KBM-7 (cell line): Measurements from ENCODE around the gene UBR3.
"Not testable (repeated sequence)": the region's sequence is repeated elsewhere in the genome, so short reads cannot be mapped to it uniquely, and the experiment has no call there.

Source experiments
- DNase-seq: peaks from one replicate; pipeline ENCODE4 v3.0.0-alpha.2; 2015
- in situ Hi-C: fragments of 300-500 bp; cut with MboI; formaldehyde crosslinking; loops from 2 replicates; pipeline ENCODE4 v1.14.3; 2020; ENCODE audit warnings: low sequenced_read_pairs, low pct_unique_long_range_greater_than_20kb, mixed read lengths

UBR3 gene

DNA sequence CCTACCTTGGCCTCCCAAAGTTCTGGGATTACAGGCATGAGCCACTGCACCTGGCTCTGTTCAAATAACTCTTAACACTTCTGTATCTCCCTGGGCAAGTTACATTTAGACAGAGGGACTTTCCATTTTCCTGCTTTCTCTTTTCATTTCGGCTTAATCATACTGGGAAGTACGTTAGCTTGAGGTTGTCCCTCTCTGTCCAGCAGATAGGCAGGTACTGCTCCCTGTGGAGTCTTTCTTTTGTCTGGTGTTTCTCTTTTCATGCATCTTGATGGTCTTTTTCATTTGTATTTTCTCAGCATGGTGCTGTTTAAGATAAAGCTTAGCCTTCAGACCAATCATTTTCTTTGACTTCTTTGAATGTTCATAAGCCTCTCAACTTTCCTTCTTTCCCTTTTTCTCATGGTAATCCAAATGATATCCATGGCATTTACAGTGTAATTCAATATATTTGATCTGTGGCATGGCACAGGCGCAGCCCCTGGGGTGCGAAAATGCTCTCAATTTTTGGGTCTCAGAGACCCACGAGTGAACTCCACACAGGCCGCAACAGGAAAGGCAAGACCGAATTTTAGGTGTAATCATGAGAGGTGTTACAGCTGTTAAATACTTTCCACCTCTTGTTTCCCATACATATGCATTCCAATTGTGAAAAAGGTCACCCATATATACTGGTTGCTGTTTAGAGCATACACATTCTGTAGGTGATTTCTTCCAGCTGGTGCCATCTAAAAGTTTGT is 250.7 kb downstream of the UBR3 start:
- in situ Hi-C loops: no loop called here
- DNase-seq: no peak

DNA sequence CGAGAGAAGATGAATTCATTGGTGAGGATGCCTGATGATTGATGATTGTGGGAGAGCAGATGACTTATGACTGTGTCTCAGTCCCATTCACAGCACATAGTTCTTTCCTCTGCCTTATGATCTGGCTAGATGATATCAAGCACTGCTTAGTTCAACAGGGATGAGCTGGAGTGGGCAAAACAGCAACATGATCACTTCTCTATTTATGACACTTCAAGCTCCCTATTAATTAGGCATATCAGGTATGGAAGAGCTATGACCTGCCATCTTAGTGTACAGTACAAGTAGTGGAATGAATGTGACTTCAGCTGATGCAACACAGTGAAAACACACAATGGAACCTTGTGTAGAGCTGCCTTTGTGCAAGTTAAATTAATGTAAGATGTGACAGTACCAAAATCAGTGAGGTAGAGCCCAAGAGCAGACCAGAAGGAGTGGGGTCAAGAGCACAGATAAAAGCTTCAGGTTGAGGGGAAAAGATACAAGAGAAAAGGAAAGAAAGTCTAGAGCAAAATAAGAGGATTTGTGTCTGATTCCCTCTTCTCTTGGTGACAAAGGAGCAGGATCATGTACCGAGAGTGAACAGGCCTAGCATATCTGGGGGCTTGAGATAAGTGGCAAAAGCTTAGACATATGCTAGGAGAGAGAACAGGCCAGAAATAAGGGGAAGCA is 257.7 kb downstream of the UBR3 start:
- in situ Hi-C loops: no loop called here

DNA sequence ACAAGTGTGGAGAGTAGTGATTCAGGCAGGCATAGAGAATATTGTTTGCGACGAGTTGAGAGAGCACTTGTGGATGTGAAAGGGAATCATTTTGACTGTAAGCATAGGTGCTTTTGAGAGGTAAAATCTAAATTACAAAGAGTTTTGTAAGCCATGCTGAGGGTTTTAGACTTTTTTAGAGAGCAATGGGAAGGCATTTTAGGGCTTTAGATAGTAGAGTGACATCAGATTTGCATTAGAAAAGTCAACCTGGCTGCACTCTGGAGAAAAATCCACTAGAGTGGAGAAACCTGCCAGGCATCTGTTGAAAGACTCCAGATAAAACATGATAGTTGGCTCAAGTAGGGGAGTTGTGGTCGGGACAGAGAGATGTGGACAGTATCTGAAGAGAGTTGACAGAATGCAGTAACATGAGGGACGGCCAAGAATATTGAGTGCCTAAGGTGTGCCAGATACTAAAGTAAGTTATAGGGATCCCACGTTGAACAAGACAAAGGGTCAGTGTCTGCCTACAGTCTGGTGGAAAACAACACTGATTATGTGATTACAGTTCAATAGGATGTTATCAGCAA is 258.9 kb downstream of the UBR3 start:
- DNase-seq: no peak
- in situ Hi-C loops: no loop called here

More for the DNA sequence above, 257.7 kb downstream of the UBR3 start:
- DNase-seq: no peak

DNA sequence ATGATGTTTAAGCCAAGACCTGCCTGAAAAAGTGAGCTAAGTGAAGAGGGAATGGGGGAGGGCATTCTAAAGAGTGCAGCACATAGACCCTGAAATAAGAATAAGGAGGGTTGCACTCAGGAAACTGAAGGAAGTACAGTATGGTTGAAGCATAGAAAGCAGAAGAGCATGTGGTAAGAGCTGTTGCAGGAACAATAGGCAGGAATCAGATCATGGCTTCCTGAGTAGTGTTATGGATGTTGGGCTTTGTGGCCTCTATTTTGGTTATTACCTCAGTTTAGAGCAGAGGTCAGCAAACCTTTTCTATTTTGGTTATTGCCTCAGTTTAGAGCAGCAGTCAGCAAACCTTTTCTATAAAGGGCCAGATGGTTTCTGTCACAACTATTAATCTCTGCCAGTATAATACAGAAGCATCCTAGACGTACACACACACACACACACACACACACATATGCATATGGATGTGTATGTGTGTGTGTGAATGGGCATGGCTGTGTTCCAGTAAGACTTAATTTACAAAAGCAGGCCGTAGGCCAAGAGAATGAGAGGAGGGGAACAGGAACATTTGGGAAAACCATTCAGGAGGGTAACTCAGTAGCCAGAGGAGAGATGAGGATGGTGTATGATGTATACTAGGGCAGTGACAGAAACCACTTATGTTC is 259.6 kb downstream of the UBR3 start:
- in situ Hi-C loops: no loop called here
- DNase-seq: no peak

DNA sequence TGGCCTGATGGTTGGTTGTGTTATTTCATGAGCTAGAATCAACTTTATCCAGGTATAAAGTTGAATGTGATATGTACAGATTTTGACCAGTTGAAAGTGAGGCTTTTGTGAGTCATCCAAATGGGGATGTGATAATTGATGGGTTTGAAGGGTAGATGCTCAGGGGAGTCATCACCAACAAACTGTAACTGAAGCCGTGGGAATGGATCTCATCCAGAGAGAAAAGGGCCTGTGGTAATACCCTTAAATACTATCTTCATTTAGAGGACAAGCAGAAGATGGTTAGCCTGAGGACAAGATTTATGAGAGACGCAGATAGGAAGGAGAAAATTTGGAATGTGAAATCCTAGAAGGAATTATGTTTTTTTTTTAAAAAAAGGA is 260.1 kb downstream of the UBR3 start:
- no peak for DNase-seq
- in situ Hi-C loops: no loop called here

DNA sequence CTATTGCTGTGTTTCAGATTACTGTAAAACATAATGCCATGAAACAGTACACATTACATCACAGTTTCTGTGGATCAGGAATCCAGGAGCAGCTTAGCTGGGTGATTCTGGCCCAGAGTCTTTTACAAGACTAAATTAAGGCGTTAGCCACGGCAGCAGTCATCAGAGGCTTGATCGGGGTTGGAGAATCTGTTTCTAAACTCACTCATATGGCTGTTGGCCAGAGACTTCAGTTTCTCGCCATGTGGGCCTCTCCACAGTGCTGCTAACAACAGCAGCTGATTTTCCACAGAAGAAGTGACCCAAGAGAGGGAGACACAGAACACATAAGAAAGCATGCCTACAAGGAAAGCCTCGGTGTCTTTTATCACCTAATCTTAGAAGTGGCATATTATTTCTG is 261.5 kb downstream of the UBR3 start:
- in situ Hi-C loops: no loop called here

DNA sequence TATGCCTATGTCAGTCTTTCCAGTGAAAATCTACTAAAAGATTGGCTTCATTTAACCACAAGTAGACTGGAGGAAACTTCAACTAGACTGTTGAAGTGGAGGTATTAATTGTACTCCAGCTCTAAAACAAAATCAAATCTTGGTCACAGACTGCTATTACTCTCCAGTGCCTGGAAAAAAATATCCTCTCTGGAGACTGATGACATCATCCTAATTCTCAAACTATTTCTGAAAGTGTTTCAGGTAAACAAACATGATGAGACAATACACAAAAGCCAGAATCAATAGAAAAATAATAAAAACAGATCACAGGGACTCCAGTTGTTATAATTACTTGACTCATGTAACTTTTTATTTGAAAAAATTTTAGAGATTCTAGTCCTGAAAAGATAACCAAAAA is 263.0 kb downstream of the UBR3 start:
- DNase-seq: no peak
- in situ Hi-C loops: no loop called here

More for the DNA sequence above, 261.5 kb downstream of the UBR3 start:
- no peak for DNase-seq

DNA sequence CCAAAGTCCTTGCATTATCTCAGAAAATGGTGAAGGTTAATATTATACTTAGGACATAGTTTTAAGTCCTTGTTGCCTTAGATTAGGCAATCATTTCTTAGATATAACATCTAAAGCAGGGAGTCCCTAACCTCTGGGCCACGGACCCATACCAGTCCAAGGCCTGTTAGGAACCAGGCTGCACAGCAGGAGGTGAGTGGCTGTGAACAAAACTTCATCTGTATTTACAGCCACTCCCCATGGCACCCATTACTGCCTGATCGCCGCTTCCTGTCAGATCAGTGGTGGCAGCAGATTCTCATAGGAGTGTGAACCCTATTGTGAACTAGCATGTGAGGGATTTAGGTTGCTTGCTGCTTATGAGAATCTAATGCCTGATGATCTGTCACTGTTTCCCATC is 264.2 kb downstream of the UBR3 start:
- in situ Hi-C loops: no loop called here
- DNase-seq: no peak

DNA sequence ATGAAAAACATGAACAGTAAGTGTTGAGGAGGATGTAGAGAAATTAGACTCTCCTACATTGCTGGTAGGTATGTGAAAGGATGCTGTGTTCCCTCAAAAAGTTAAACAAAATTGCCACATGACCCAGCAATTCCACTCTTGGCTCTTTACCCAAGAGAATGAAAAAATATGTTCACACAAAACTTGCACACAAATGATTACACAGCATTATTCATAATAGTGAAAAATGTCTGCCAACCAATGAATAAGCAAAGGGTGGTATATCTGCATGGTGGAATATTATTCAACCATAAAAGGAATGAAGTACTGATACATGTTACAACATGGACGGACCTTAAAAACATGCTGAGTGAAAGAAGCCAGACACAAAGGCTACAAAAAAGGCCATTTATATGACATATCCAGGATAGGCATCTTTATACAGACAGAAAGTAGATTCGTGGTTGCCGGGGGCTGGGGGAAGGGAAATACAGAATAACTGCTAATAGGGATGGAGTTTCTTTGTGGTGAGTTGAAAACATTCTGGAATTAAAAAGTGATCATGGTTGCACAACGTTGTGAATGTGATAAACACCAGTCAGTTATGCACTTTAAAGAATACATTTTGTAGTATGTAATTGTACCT is 265.3 kb downstream of the UBR3 start:
- DNase-seq: no peak
- in situ Hi-C loops: no loop called here

DNA sequence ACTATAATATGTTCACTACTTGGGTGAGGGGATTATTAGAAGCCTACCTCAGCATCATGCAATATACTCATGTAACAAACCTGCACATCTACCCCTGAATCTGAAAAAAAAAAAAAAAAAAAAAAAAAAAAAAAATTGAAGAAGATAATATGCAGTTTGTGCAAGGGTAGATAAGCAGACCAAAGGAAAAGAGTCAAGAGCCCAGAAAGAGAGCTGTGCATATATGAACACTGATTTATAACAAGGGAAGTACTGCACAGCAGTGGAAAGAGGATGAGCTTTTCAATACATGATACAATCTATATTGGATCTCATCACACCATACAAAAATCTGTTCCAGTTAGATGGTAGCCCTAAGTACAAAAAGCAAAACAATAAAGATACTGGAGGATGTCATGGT is 268.1 kb downstream of the UBR3 start:
- no peak for DNase-seq
- in situ Hi-C loops: no loop called here

DNA sequence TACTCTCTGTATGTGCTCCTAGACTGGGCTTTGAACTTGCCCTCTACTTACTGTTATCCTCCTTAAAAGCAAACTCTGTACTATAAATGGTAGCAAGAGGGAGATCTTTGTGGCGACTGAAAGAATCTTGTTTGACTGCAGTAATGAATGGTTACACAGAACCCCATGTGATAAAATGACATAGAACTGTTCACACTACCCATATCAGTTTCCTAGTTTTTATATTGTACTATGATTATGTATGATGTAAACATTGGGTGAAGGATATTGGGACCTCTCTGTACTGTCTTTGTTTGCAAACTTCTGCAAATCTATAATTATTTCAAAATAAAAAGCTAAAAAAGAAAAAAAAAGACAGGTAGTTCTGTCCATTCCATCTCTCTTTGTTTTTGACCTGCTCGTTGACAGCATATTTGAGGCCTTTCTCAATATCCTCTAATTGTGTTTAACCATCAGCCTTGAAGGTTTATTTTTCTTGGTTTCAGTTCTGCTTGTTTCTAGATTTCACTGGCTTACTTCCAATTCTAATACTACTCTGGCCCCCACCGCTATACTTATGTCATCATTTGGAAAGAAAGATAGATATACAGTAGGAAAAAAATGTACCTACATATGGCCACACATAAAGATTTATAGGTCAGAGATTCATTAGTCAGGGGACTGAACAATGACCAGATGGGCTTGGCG is 271.5 kb downstream of the UBR3 start:
- in situ Hi-C loops: no loop called here
- DNase-seq: no peak

DNA sequence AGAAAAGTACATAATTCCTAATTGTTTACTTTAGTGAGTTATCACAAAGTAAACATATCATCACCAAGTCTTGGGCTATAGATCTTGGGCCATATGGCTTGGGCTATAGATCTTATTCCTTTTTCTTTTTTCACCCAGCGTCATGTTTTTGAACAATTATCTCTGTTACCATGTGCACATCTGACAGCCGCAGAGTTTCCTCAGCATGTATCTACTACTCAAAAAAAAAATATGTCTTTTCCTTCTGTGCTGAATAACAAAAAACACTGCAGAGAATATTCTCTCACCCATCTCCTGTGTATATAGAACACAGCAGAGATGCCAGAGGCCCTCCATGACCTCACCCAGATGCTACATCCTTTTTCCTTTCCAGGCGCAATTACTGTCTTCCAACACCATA is 274.5 kb downstream of the UBR3 start:
- DNase-seq: no peak
- in situ Hi-C loops: no loop called here

DNA sequence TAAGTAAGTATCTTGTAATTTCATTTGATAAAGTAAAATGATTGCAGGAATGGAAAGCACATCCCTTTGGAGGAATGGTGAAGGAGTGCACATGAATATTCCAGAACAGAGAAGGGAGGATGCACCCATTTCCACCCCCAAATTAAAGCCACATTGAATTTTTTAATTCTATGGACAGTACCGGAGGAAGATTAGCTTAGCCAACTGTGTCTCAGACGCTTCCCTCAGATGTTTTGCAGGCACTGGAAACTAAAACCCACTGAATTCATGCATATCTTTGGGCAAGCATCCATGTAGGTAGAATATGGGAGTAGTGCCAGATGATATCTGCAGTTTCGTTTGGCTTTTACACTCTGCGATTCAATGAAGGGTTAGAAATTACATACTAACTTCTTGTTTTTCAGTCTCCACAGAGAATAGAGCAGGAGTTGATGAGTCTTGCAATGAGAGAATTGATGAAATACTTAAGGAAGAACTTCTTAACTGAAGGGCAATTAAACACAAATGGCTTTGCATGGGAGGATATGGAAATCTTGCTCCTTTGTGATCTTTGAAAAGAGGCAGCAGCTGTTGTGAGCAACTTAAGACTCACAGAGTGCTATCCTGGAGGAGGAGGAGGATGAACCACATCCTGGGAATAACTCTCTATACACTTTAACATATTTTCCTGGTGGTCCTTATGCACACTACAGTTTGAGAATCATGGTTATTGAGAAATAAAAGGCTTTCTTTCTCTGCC is 279.0 kb downstream of the UBR3 start:
- in situ Hi-C loops: no loop called here
- no peak for DNase-seq

DNA sequence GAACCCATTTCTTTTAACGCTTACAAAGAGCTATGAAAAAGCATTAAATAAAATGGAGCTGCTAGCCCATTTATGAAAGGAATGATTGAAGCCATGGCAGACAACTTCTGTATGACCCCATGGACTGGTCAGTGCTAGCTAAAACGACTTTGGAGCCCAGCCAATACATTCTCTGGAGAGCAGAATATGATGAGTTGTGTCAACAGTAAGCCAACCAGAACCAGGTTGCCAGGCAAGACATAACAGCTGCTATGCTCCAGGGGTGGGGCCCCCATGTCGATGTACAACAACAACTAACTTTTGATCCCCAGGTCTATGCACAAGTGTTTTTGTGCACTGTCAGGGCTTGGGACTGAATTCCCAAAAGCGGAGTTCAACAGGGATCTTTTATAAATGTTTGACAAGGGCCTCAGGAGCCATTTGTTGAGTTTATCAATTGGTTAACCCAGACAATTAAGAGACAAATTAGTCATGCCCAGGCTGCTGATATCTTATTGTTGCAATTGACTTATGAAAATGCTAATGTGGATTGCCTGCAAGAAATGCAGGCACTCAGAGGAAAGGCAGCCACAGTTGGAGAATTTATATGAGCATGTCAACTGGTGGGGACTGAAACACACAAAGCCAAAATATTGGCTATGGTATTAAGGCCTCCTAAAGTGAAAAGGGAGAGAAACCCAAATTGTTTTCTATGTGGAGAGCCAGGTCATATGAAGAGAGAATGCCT is 286.1 kb downstream of the UBR3 start:
- in situ Hi-C loops: no loop called here
- DNase-seq: no peak

DNA sequence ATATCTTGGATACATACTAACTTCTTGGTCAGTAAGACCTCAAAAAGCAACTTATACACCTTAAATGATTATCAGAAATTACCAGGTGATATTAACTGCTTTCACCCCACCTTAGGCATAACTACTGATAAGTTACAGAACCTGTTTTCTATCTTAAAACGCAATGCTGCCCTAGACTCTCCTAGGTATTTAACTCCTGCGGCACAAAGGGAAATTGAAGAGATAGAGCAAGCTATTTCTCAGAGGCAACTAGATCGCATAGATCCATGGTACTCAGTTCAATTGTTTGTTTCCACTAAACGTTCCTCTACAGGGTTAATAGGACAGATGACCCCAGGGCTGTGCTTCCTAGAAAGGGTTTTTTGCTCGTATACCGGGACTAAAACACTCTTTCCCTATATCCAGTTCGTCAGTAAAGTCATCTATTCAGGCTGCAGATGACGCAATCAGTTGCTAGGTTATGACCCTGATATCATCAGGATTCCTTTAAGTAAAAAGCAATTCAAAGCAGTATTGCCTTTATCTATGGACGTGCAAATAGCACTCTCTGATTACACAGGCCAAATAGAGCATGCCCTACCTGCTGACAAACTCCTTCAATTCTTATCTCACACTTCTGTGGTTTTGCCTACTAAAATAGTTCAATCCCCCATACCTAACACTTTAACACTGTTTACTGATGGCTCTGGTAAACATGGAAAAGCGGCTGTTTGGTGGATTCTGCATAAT is 288.4 kb downstream of the UBR3 start:
- in situ Hi-C loops: no loop called here
- no peak for DNase-seq

DNA sequence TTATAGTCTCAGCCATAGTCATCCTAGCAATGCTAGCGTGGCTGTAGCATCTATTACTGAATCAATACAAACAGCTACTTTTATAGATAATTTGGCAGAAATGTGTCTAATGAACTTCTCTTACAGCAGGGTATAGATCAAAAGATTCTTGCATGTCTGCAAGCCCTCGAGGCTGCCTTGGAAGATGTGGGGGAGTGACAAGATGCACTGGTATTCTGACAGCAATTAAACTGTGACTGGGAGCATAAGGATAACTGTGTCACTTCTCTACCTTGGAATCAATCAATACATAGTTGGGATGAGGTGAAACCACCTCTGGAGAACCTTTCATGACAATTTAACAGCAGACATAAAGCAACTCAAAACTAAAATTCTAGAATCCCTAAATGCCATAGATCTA is 291.4 kb downstream of the UBR3 start:
- no peak for DNase-seq
- in situ Hi-C loops: no loop called here

DNA sequence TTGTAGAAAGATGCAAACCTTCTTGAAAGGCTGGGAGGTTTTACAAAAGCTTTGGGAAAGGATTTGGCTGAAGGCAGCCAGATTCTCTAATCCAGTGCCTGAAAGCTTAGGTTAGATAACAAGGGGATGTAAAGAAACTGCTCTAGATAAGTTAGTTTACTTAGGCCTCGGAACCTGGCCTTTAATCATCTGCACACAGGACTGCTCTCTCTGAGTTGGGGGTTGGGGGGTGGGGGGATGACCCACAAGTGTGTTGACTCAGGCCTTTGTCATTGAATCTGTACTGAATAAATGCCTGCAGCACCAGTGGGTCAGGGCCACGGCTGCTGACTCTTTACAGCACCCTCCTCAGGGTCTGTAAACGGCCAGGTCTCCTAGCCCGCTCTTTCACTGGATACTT is 292.1 kb downstream of the UBR3 start:
- in situ Hi-C loops, DNase-seq: not testable (repeated sequence)
